HEK293 (cell line): ENCODE results near the gene SMARCD3.

Experiments
- CTCF ChIA-PET: fragments of 350-600 bp; formaldehyde crosslinking; extraction: SDS; loops from one replicate; lab custom pipeline; 2021; ENCODE audit warnings: antibody characterized with exemption; lab: Yijun Ruan, JAX
- POLR2A ChIA-PET: fragments of 300-600 bp; formaldehyde crosslinking; extraction: SDS; loops from one replicate; lab custom pipeline; 2020; ENCODE audit warnings: antibody characterized with exemption, inconsistent platforms; lab: Yijun Ruan, JAX
- H3K27ac ChIP-seq: fragments of 200-500 bp; sonication (Bioruptor generic); 2 replicates; pipeline ENCODE4 v1.5.1; 2014; ENCODE audit warnings: low read depth, low read length, control low read depth, inconsistent platforms; ENCODE audit errors: extremely low read depth
- H3K36me3 ChIP-seq, 2 experiments: fragments of 200-500 bp in 1 of 2; sonication (Bioruptor generic) in 1 of 2; 1 replicate in 1 of 2; 2 replicates in 1 of 2; pipeline ENCODE4 v1.5.1; 2014 to 2017; ENCODE audit warnings: inconsistent platforms in 2 of 2, low read length in 2 of 2; ENCODE audit not compliant: control insufficient read depth in 2 of 2, insufficient read depth in 1 of 2
- H3K4me1 ChIP-seq: fragments of 200-500 bp; sonication (Bioruptor generic); 2 replicates; pipeline ENCODE4 v1.5.1; 2014; ENCODE audit warnings: mild to moderate bottlenecking, low read length, inconsistent platforms; ENCODE audit not compliant: control insufficient read depth, insufficient read depth
- H3K4me3 ChIP-seq: 2 replicates; pipeline ENCODE4 v1.5.1; 2011; ENCODE audit warnings: low read depth, mild to moderate bottlenecking, control low read depth, low read length, moderate library complexity
- H3K9me3 ChIP-seq: fragments of 200-500 bp; sonication (Bioruptor generic); 2 replicates; pipeline ENCODE4 v1.5.1; 2014; ENCODE audit warnings: low read depth, low read length, inconsistent platforms; ENCODE audit not compliant: control insufficient read depth, insufficient read depth
- BCL11A ChIP-seq: fragments of 450-650 bp; formaldehyde crosslinking; IDR thresholded peaks from 2 replicates; pipeline ENCODE4 v1.5.1; 2016; ENCODE audit warnings: low read depth, missing biosample characterization, missing genetic modification characterization
- GLI4 ChIP-seq: fragments of 450-650 bp; formaldehyde crosslinking; IDR thresholded peaks from 2 replicates; pipeline ENCODE4 v1.5.1; 2016; ENCODE audit warnings: missing biosample characterization, missing genetic modification characterization
- HIC1 ChIP-seq: fragments of 450-650 bp; formaldehyde crosslinking; IDR thresholded peaks from 2 replicates; pipeline ENCODE4 v1.5.1; 2016; ENCODE audit warnings: missing biosample characterization, missing genetic modification characterization
- PRDM1 ChIP-seq: fragments of 450-650 bp; formaldehyde crosslinking; IDR thresholded peaks from 2 replicates; pipeline ENCODE4; 2016; ENCODE audit warnings: missing biosample characterization, missing genetic modification characterization
- PRDM10 ChIP-seq: fragments of 450-650 bp; formaldehyde crosslinking; IDR thresholded peaks from 2 replicates; pipeline ENCODE4 v1.5.1; 2016; ENCODE audit warnings: missing biosample characterization, missing genetic modification characterization
- SP2 ChIP-seq: fragments of 450-650 bp; formaldehyde crosslinking; IDR thresholded peaks from 2 replicates; pipeline ENCODE4 v1.5.1; 2016; ENCODE audit warnings: missing biosample characterization, missing genetic modification characterization
- ZBTB6 ChIP-seq: fragments of 450-650 bp; formaldehyde crosslinking; IDR thresholded peaks from 2 replicates; pipeline ENCODE4 v1.5.1; 2017; ENCODE audit warnings: missing biosample characterization, missing genetic modification characterization
- ZFHX2 ChIP-seq: fragments of 450-650 bp; formaldehyde crosslinking; conservative IDR thresholded peaks from 2 replicates; pipeline ENCODE4 v1.5.1; 2016; ENCODE audit warnings: missing biosample characterization, missing genetic modification characterization
- ZNF10 ChIP-seq: fragments of 450-650 bp; formaldehyde crosslinking; IDR thresholded peaks from 2 replicates; pipeline ENCODE4 v1.5.1; 2017; ENCODE audit warnings: missing biosample characterization, missing genetic modification characterization
- ZNF19 ChIP-seq: fragments of 450-650 bp; formaldehyde crosslinking; IDR thresholded peaks from 2 replicates; pipeline ENCODE4; 2016; ENCODE audit warnings: missing biosample characterization, missing genetic modification characterization, low read depth
- ZNF362 ChIP-seq: fragments of 450-650 bp; formaldehyde crosslinking; IDR thresholded peaks from 2 replicates; pipeline ENCODE4 v1.5.1; 2016; ENCODE audit warnings: missing biosample characterization, missing genetic modification characterization
- ZNF423 ChIP-seq: fragments of 450-650 bp; formaldehyde crosslinking; IDR thresholded peaks from 2 replicates; pipeline ENCODE4 v1.5.1; 2016; ENCODE audit warnings: missing biosample characterization, missing genetic modification characterization
- ZNF513 ChIP-seq: fragments of 450-650 bp; IDR thresholded peaks from 2 replicates; pipeline ENCODE4 v1.5.1; 2018; ENCODE audit warnings: missing biosample characterization, missing genetic modification characterization
- ZNF548 ChIP-seq: fragments of 450-650 bp; formaldehyde crosslinking; IDR thresholded peaks from 2 replicates; pipeline ENCODE4 v1.5.1; 2016; ENCODE audit warnings: missing biosample characterization, missing genetic modification characterization
- ZNF610 ChIP-seq: fragments of 450-650 bp; formaldehyde crosslinking; IDR thresholded peaks from 2 replicates; pipeline ENCODE4 v1.5.1; 2016; ENCODE audit warnings: missing biosample characterization, missing genetic modification characterization, borderline replicate concordance
- ZSCAN4 ChIP-seq: fragments of 450-650 bp; formaldehyde crosslinking; IDR thresholded peaks from 2 replicates; pipeline ENCODE4 v1.5.1; 2017; ENCODE audit warnings: missing biosample characterization, missing genetic modification characterization

Gene SMARCD3

GRCh38 chr7:151292850-151293249 lies 44.4 kb upstream of the SMARCD3 start:
- POLR2A ChIA-PET = no interaction called here

GRCh38 chr7:151291206-151291605 lies 42.7 kb upstream of the SMARCD3 start:
- Histone ChIP-seq H3K27ac (no peak overlapping the region), H3K36me3 (no peaks in the 10 kb centered on the region), H3K4me1 (no peaks in the 10 kb centered on the region), H3K4me3 (no peak overlapping the region), H3K9me3 (no peaks in the 10 kb centered on the region)
- no peak for TF ChIP-seq HIC1
- TF ChIP-seq ZNF610 (tag by site-specific recombination) = no peak
- no peak for TF ChIP-seq GLI4 (tag by site-specific recombination)
- TF ChIP-seq BCL11A (tag by site-specific recombination) = no peak
- TF ChIP-seq ZNF19 (tag by site-specific recombination) = no peak
- no peak for TF ChIP-seq ZNF513 (tag by site-specific recombination)
- TF ChIP-seq PRDM1 (tag by site-specific recombination) = no peak
- no peak for TF ChIP-seq PRDM10 (tag by site-specific recombination)
- no peak for TF ChIP-seq ZNF362 (tag by site-specific recombination)
- TF ChIP-seq ZNF10 (tag by site-specific recombination) = no peak
- TF ChIP-seq ZBTB6 (tag by site-specific recombination) = no peak
- no peak for TF ChIP-seq SP2
- ChIA-PET CTCF (interaction anchor here (0.6 to 1.7 kb wide), 3 partner anchors 34 to 143 kb away, joined by 3 to 5 read pairs (median 5); no protein-coding TSS in a partner anchor), POLR2A (no interaction called here)

More at GRCh38 chr7:151292850-151293249, 44.4 kb upstream of the SMARCD3 start:
- CTCF ChIA-PET = interaction anchor here (0.6 kb wide), 1 partner anchor 49 kb away, joined by 5 read pairs; no protein-coding TSS in a partner anchor
- Histone ChIP-seq H3K4me3 (no peak overlapping the region), H3K36me3 (no peaks in the 10 kb centered on the region), H3K9me3 (no peaks in the 10 kb centered on the region), H3K4me1 (no peaks in the 10 kb centered on the region), H3K27ac (no peak overlapping the region)
- no peak for TF ChIP-seq ZNF548
- no peak for TF ChIP-seq ZFHX2 (tag by site-specific recombination)
- no peak for TF ChIP-seq ZNF423 (tag by site-specific recombination)
- TF ChIP-seq ZSCAN4 (tag by site-specific recombination) = no peak
